Heart right ventricle (tissue), 16 donors: ENCODE measurements around the gene MYO18B. TPM values are rescaled to one million over a fixed set of nuclear protein-coding genes. Genes with fewer than 3 reads are reported as not detected.
A peak's percentile ranks its signal among the peaks of the same experiment; 100 is the strongest.

ENCODE experiments used
- ATAC-seq, 8 donors: fragments of 200-7000 bp; cut with Tn5 transposase; one replicate each; pipeline ENCODE4 v1.9.1; 2020; ENCODE audit warnings: mild to moderate bottlenecking in 8 of 8, moderate library complexity in 8 of 8, moderate number of reproducible peaks in 1 of 8
- DNase-seq, 2 donors: peaks; one replicate each; pipeline ENCODE4 v3.0.0-alpha.2; 2020
- H3K27ac ChIP-seq, 10 donors: fragments of 200-600 bp; sonication (generic) in 2 of 10; one replicate each; pipeline versions ENCODE4 v1.5.0 to v1.8.0; 2020 to 2022; ENCODE audit warnings: mild to moderate bottlenecking in 3 of 10
- H3K27me3 ChIP-seq, 7 donors: fragments of 200-600 bp; one replicate each; pipeline ENCODE4 v1.8.0; 2021 to 2022; ENCODE audit warnings: mild to moderate bottlenecking in 2 of 7
- H3K36me3 ChIP-seq, 9 donors: fragments of 200-600 bp; sonication (generic) in 1 of 9; one replicate each; pipeline versions ENCODE4 v1.5.0 to v1.8.0; 2020 to 2022; ENCODE audit warnings: mild to moderate bottlenecking in 2 of 9
- H3K4me1 ChIP-seq, 9 donors: fragments of 200-600 bp; sonication (generic) in 1 of 9; one replicate each; pipeline versions ENCODE4 v1.5.0 to v1.8.0; 2020 to 2022; ENCODE audit warnings: mild to moderate bottlenecking in 4 of 9
- H3K4me3 ChIP-seq, 10 donors: fragments of 200-600 bp; sonication (generic) in 2 of 10; one replicate each; pipeline versions ENCODE4 v1.5.0 to v1.8.0; 2020 to 2022; ENCODE audit warnings: mild to moderate bottlenecking in 7 of 10, moderate library complexity in 2 of 10
- H3K9me3 ChIP-seq, 11 donors: fragments of 200-600 bp in 10 of 11; sonication (generic) in 2 of 11; one replicate each; pipeline versions ENCODE4 v1.5.0 to v1.8.0; 2013 to 2022; ENCODE audit warnings: mild to moderate bottlenecking in 2 of 11, control low read depth in 1 of 11, moderate library complexity in 1 of 11
- WGBS, 2 donors: extraction: QIAGEN DNeasy Blood & Tissue Kit; methylation state at CpG; one replicate each; pipeline ENCODE4 v1.1.7; 2013; ENCODE audit warnings: inconsistent platforms in 1 of 2; 5-methylcytosine and 5-hydroxymethylcytosine counted together
- intact Hi-C, 10 donors: fragments of 100-400 bp; cut with DNase I; formaldehyde crosslinking; loops; one replicate each; pipeline versions ENCODE4 v1.11.1 to v1.14.2; 2022
- polyA plus RNA-seq, 2 donors: library from polyadenylated mRNA; stranded (reverse); fragments of 200-250 nt; gene quantifications; one replicate each; pipeline ENCODE4 v1.2.3, GENCODE V29; 2013
- total RNA-seq, 10 donors: library from RNA; stranded (reverse); fragmentation: NEBNext Ultra II Directional in 3 of 10; extraction: Animal tissue kit (Norgen Biotek cat#: 25700) in 3 of 10; gene quantifications; one replicate each; pipeline versions ENCODE4 v1.2.1 to v1.2.4, GENCODE V29; 2021 to 2023
- TF ChIP-seq, protein P1 (sequence below), 9 donors: fragments of 200-600 bp; sonication (generic) in 2 of 9; IDR thresholded peaks; one replicate each; pipeline versions ENCODE4 v1.5.0 to v1.8.0; 2021 to 2022; ENCODE audit warnings: antibody characterized with exemption in 9 of 9, mild to moderate bottlenecking in 5 of 9, moderate library complexity in 1 of 9
- donor health status: Arrhythmogenic right ventricular cardiomyopathy.
- donor health status: ischemic (EF 13 %, LVEDD 7.1; RV severe dilation, severe dysfunction).
- donor health status: healthy with polysubstance abuse.
- donor health status: DM: no; HTN: yes; CAD: no.
- donor health status: DM: no; HTN: no; CAD: no.
- donor health status: ischemic (EF 25% LVEDD 6.9; RV normal size, moderate dysfunction).
- donor health status: ischemic (EF 25% LVEDD 5.7; RV mildly dilated, moderate dysfunction).
- donor health status: healthy.
- donor health status: DM: yes; HTN: yes; CAD: no.
- donor health status: Ischemic cardiomyopathy.
- donor health status: ischemic (EF 35%, LVEDD 5.7; RV mildly dilated, moderate dysfunction).
- donor health status: nonischemic (EF 11% LVEDD 7.7; RV severe dilation, severe dysfunction).
- donor health status: DM: yes; HTN: yes; CAD: no.
- donor health status: PGD.
- donor health status: ischemic (EF 29% LVEDD 5.4; RV normal size, mild dysfunction).
- donor health status: nonischemic (EF 23%, LVEDD 6.1; RV moderate dilation, normal function).

MYO18B gene
- total and polyA plus RNA-seq, 12 donors, result 111 to 407 (median 210) TPM

DNA sequence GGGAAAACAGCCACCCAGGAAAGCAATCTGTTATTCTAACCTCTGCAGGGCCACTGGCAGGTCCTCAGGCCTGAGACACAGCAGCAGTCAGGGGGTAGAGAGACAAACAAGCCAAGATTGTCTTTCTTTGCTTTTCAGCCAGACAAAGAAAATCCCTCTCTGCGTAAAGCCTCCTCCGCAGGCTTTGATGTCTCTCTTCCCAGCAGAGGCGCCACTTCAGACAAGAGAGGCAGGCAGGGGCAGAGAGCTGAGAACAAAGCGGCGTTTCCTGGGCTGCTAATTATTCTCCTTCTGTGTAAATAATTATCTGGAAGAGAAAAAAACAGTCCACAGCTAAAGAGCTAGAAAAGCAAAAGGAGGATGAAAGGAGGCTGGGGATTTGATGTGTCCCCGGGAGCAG, 324.5 kb downstream of the MYO18B start:
- ATAC-seq (peak in 4 of 8 donors; percentile 31 to 44 (median 39)), DNase-seq (no peak)
- intact Hi-C loops, result no loop called here
- Histone ChIP-seq H3K4me1 (peaks cover 0 to 24% (median 8%) of the 10 kb centered on the region in 9 donors), H3K9me3 (no peaks in the 10 kb centered on the region), H3K27me3 (peaks cover 0 to 14% (median 0%) of the 10 kb centered on the region in 7 donors), H3K27ac (peak overlapping the region in 3 of 10 donors; percentile 9 to 38 (median 35)), H3K36me3 (no peaks in the 10 kb centered on the region), H3K4me3 (no peak overlapping the region)
- WGBS, 2 donors, result 20 to 22% methylated on average over 6 of the region's 6 CpGs
- TF ChIP-seq, protein P1, sequence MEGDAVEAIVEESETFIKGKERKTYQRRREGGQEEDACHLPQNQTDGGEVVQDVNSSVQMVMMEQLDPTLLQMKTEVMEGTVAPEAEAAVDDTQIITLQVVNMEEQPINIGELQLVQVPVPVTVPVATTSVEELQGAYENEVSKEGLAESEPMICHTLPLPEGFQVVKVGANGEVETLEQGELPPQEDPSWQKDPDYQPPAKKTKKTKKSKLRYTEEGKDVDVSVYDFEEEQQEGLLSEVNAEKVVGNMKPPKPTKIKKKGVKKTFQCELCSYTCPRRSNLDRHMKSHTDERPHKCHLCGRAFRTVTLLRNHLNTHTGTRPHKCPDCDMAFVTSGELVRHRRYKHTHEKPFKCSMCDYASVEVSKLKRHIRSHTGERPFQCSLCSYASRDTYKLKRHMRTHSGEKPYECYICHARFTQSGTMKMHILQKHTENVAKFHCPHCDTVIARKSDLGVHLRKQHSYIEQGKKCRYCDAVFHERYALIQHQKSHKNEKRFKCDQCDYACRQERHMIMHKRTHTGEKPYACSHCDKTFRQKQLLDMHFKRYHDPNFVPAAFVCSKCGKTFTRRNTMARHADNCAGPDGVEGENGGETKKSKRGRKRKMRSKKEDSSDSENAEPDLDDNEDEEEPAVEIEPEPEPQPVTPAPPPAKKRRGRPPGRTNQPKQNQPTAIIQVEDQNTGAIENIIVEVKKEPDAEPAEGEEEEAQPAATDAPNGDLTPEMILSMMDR (IDR thresholded peaks at IDR 0.05), result no peak

DNA sequence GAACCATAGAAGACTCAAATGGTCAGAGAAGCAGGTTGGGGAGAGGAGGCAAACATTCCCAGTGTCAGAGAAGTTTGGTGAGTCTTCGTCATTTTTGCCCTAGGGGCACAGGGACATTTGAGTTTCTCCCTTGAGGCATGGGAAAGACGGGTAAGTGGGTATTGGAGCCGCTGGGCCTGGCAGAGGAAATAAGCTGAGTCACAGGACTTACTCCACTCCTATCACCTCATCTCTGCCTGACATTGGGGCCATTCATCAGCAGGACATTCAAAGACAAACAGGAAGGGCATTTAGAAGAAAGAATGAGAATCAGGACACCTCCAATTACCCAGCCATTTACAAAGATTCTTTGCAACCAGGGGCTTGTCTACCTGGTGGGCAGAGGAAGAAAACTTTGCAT, 326.6 kb downstream of the MYO18B start:
- H3K27me3 ChIP-seq, result peaks cover 0 to 14% (median 0%) of the 10 kb centered on the region in 7 donors
- no peaks in the 10 kb centered on the region for H3K36me3 ChIP-seq
- DNase-seq, result no peak
- no peak overlapping the region for H3K27ac ChIP-seq
- WGBS, 2 donors, result 42 to 51% methylated on average over 3 of the region's 3 CpGs
- TF ChIP-seq, protein P1 (IDR thresholded peaks at IDR 0.05), result no peak
- no peak for ATAC-seq
- no peaks in the 10 kb centered on the region for H3K9me3 ChIP-seq
- intact Hi-C loops, result no loop called here
- H3K4me3 ChIP-seq, result no peak overlapping the region
- H3K4me1 ChIP-seq, result peaks cover 0 to 24% (median 8%) of the 10 kb centered on the region in 9 donors

DNA sequence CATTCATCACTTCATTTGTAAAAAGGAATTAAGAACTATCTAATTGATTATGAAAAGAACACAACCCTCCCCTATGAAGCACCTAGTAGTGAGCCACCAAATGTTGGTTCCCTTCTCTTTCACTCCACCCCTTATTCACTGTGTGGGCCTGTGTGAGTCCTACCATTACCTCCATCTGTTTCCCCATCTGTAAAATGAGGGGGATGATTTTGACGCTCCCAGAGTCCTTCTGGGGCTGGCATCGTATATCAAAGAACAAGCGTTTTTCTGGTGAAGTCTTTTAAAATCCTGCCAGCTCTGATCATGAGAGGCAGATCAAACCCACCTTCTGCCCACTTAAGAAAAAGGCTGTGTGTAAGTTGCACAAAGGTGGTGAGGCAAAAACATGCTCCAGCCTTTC, 330.6 kb downstream of the MYO18B start:
- H3K4me1 ChIP-seq, result peaks cover 0 to under 1% (median 0%) of the 10 kb centered on the region in 9 donors
- no peak for DNase-seq
- peaks cover 0 to 13% (median 7%) of the 10 kb centered on the region in 7 donors for H3K27me3 ChIP-seq
- H3K36me3 ChIP-seq, result no peaks in the 10 kb centered on the region
- intact Hi-C loops, result no loop called here
- no peaks in the 10 kb centered on the region for H3K9me3 ChIP-seq
- no peak overlapping the region for H3K4me3 ChIP-seq
- WGBS, 2 donors, result 81 to 83% methylated on average over 3 of the region's 3 CpGs
- TF ChIP-seq, protein P1 (IDR thresholded peaks at IDR 0.05), result no peak
- no peak for ATAC-seq
- H3K27ac ChIP-seq, result no peak overlapping the region

DNA sequence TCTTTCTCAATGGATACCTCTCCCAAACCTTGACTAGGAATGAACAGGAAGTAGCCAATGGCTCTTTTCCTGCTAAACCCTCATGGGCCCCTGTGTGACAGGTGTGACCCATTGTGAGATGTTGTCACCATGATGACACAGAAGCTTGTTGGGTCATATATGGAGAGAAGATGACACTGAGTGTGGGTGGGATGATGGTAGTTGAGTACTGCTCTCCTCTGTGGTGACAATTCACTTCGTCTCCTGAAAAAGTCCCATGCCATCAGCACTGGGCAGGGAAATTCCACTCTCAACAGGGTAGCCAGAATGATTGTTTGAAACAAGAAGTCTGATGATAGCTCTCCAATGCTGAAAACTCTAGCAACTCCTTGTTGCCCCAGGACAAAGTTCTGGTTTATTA, 333.3 kb downstream of the MYO18B start:
- Histone ChIP-seq H3K9me3 (no peaks in the 10 kb centered on the region), H3K27me3 (peaks cover 0 to 13% (median under 1%) of the 10 kb centered on the region in 7 donors), H3K36me3 (no peaks in the 10 kb centered on the region), H3K4me3 (no peak overlapping the region), H3K27ac (no peak overlapping the region), H3K4me1 (no peaks in the 10 kb centered on the region)
- WGBS, 2 donors, result 57 to 68% methylated on average over 1 of the region's 1 CpG
- no peak for ATAC-seq
- DNase-seq, result no peak
- intact Hi-C loops, result no loop called here
- TF ChIP-seq, protein P1 (IDR thresholded peaks at IDR 0.05), result no peak
